IPS-18a (cell line): ENCODE measurements around the gene LAMTOR5.
"Not testable (repeated sequence)": the region's sequence is repeated elsewhere in the genome, so short reads cannot be mapped to it uniquely, and the experiment has no call there.

Source experiments
- H3K27ac ChIP-seq: one replicate; pipeline ENCODE4 v1.5.1; 2013; ENCODE audit warnings: low read length
- H3K27me3 ChIP-seq: one replicate; pipeline ENCODE4 v1.6.1; 2013; ENCODE audit warnings: mild to moderate bottlenecking, low read length; ENCODE audit not compliant: control insufficient read depth, insufficient read depth
- H3K36me3 ChIP-seq: one replicate; pipeline ENCODE4 v1.6.1; 2013; ENCODE audit warnings: low read depth, low read length; ENCODE audit not compliant: control insufficient read depth
- H3K4me1 ChIP-seq: one replicate; pipeline ENCODE4 v1.6.1; 2013; ENCODE audit warnings: low read depth, low read length; ENCODE audit not compliant: control insufficient read depth
- H3K4me3 ChIP-seq: one replicate; pipeline ENCODE4 v1.5.1; 2013; ENCODE audit warnings: low read length
- H3K9ac ChIP-seq: one replicate; pipeline ENCODE4 v1.6.1; 2013; ENCODE audit warnings: mild to moderate bottlenecking, low read length, moderate library complexity
- H3K9me3 ChIP-seq: one replicate; pipeline ENCODE4 v1.6.1; 2013; ENCODE audit warnings: low read depth, low read length; ENCODE audit not compliant: control insufficient read depth

Gene LAMTOR5

GRCh38 chr1:110404401-110404800, 3.1 kb downstream of the LAMTOR5 start:
- Histone ChIP-seq H3K36me3 (peaks cover 46% of the 10 kb centered on the region), H3K27ac (no peak overlapping the region), H3K9ac (no peak overlapping the region)

GRCh38 chr1:110403805-110404204, 3.7 kb downstream of the LAMTOR5 start:
- Histone ChIP-seq H3K36me3 (peaks cover 49% of the 10 kb centered on the region), H3K4me1 (no peaks in the 10 kb centered on the region)

More at GRCh38 chr1:110404401-110404800, 3.1 kb downstream of the LAMTOR5 start:
- Histone ChIP-seq H3K4me1 (no peaks in the 10 kb centered on the region), H3K27me3 (peaks cover 4% of the 10 kb centered on the region), H3K4me3 (no peak overlapping the region), H3K9me3 (no peaks in the 10 kb centered on the region)

GRCh38 chr1:110396259-110396958, 11.1 kb downstream of the LAMTOR5 start:
- not testable (repeated sequence) for H3K9ac ChIP-seq, H3K27ac ChIP-seq, H3K9me3 ChIP-seq, H3K27me3 ChIP-seq, H3K4me1 ChIP-seq, H3K4me3 ChIP-seq
- H3K36me3 ChIP-seq, result peaks cover 12% of the 10 kb centered on the region

More at GRCh38 chr1:110403805-110404204, 3.7 kb downstream of the LAMTOR5 start:
- Histone ChIP-seq H3K9ac (no peak overlapping the region), H3K4me3 (no peak overlapping the region), H3K9me3 (no peaks in the 10 kb centered on the region), H3K27ac (no peak overlapping the region), H3K27me3 (peaks cover 4% of the 10 kb centered on the region)

GRCh38 chr1:110394493-110394820, 13.0 kb downstream of the LAMTOR5 start:
- no peak overlapping the region for H3K9ac ChIP-seq
- peaks cover 4% of the 10 kb centered on the region for H3K4me1 ChIP-seq
- H3K27me3 ChIP-seq, result no peaks in the 10 kb centered on the region
- H3K9me3 ChIP-seq, result no peaks in the 10 kb centered on the region
- no peak overlapping the region for H3K4me3 ChIP-seq
- H3K27ac ChIP-seq, result no peak overlapping the region
- H3K36me3 ChIP-seq, result peaks cover 3% of the 10 kb centered on the region

- Histone ChIP-seq H3K36me3 (no peaks in the 10 kb centered on the region), H3K27ac (no peak overlapping the region), H3K4me1 (peaks cover 4% of the 10 kb centered on the region), H3K9ac (no peak overlapping the region), H3K27me3 (no peaks in the 10 kb centered on the region), H3K4me3 (no peak overlapping the region), H3K9me3 (no peaks in the 10 kb centered on the region)
These were observed 13.6 kb downstream of the LAMTOR5 start for GRCh38 chr1:110393691-110394492.

GRCh38 chr1:110393286-110393685, 14.2 kb downstream of the LAMTOR5 start:
- no peak overlapping the region for H3K4me3 ChIP-seq
- H3K36me3 ChIP-seq, result no peaks in the 10 kb centered on the region
- H3K27me3 ChIP-seq, result no peaks in the 10 kb centered on the region
- no peaks in the 10 kb centered on the region for H3K9me3 ChIP-seq
- no peak overlapping the region for H3K27ac ChIP-seq
- H3K9ac ChIP-seq, result no peak overlapping the region
- peaks cover 4% of the 10 kb centered on the region for H3K4me1 ChIP-seq

GRCh38 chr1:110390692-110391245, 16.7 kb downstream of the LAMTOR5 start, which contains the start of gene SLC16A4:
TSS of gene SLC16A4 (minus strand) at chr1:110391026. CDS start at chr1:110389323, 1,703 bp downstream.
- Histone ChIP-seq H3K36me3 (no peaks in the 10 kb centered on the region), H3K9me3 (no peaks in the 10 kb centered on the region), H3K4me3 (no peak within 1 kb of the TSS), H3K27me3 (no peaks in the 10 kb centered on the region), H3K4me1 (peaks cover 4% of the 10 kb centered on the region), H3K9ac (no peak within 1 kb of the TSS), H3K27ac (no peak within 1 kb of the TSS)

- H3K27ac ChIP-seq, result no peak overlapping the region
- no peaks in the 10 kb centered on the region for H3K36me3 ChIP-seq
- no peaks in the 10 kb centered on the region for H3K9me3 ChIP-seq
- no peaks in the 10 kb centered on the region for H3K27me3 ChIP-seq
- H3K9ac ChIP-seq, result no peak overlapping the region
- no peak overlapping the region for H3K4me3 ChIP-seq
- H3K4me1 ChIP-seq, result peaks cover 4% of the 10 kb centered on the region
These were observed 17.4 kb downstream of the LAMTOR5 start for GRCh38 chr1:110390096-110390495.

- Histone ChIP-seq H3K9me3 (no peaks in the 10 kb centered on the region), H3K9ac (no peak overlapping the region), H3K4me3 (no peak overlapping the region), H3K4me1 (peaks cover 4% of the 10 kb centered on the region), H3K36me3 (no peaks in the 10 kb centered on the region), H3K27me3 (no peaks in the 10 kb centered on the region), H3K27ac (no peak overlapping the region)
These were observed 20.3 kb downstream of the LAMTOR5 start for GRCh38 chr1:110387048-110387754.

- Histone ChIP-seq H3K4me3 (no peak overlapping the region), H3K27ac (no peak overlapping the region), H3K9ac (no peak overlapping the region), H3K9me3 (no peaks in the 10 kb centered on the region), H3K4me1 (peaks cover 3% of the 10 kb centered on the region), H3K36me3 (no peaks in the 10 kb centered on the region), H3K27me3 (no peaks in the 10 kb centered on the region)
These were observed 22.1 kb downstream of the LAMTOR5 start for GRCh38 chr1:110385369-110385768.

- Histone ChIP-seq H3K4me3 (no peak overlapping the region), H3K4me1 (no peaks in the 10 kb centered on the region), H3K27ac (no peak overlapping the region), H3K9ac (no peak overlapping the region), H3K27me3 (no peaks in the 10 kb centered on the region), H3K36me3 (no peaks in the 10 kb centered on the region), H3K9me3 (no peaks in the 10 kb centered on the region)
These were observed 22.7 kb downstream of the LAMTOR5 start for GRCh38 chr1:110384581-110385321.
